ENCODE results near the gene PLB1.

The PLB1 gene

GRCh38 chr2:28492282-28492681, 3.6 kb upstream of the PLB1 start:
- Histone ChIP-seq H2BK15ac (ENCODE audit: low read length) (no peak overlapping the region), H4K91ac (ENCODE audit: low read depth, low read length, poor library complexity) (no peak overlapping the region), H3K9me3 (replicated peaks in 1 of 2; ENCODE audit: control insufficient read depth in 2 of 2, insufficient read depth in 1 of 2, low read depth in 1 of 2, low read length in 2 of 2) (no peaks in the 10 kb centered on the region), H3K4me1 (ENCODE audit: control insufficient read depth in 2 of 2, insufficient read depth in 1 of 2, low read depth in 1 of 2, low read length in 2 of 2) (peaks cover 0 to 2% of the 10 kb centered on the region in 2 donors), H2AFZ (ENCODE audit: low read length) (no peak overlapping the region), H3K36me3 (replicated peaks in 1 of 2; ENCODE audit: control insufficient read depth in 2 of 2, insufficient read depth in 2 of 2, low read length in 2 of 2) (no peaks in the 10 kb centered on the region), H3K9ac (ENCODE audit: low read depth, low read length, poor library complexity) (no peak overlapping the region), H3K4ac (ENCODE audit: low read length) (no peak overlapping the region), H2BK120ac (ENCODE audit: low read depth, low read length) (no peak overlapping the region), H3K14ac (ENCODE audit: low read length) (no peak overlapping the region), H3K27ac (replicated peaks; ENCODE audit: low read length) (no peak overlapping the region), H3K23ac (ENCODE audit: low read depth, low read length, poor library complexity) (no peak overlapping the region), H2AK5ac (ENCODE audit: low read depth, low read length) (no peak overlapping the region), H2BK5ac (ENCODE audit: low read length) (no peak overlapping the region), H4K8ac (ENCODE audit: low read depth, low read length) (no peak overlapping the region), H2BK12ac (ENCODE audit: low read length) (no peak overlapping the region), H3K79me1 (ENCODE audit: low read depth, low read length) (no peaks in the 10 kb centered on the region), H3K18ac (ENCODE audit: low read length) (no peak overlapping the region), H3K4me2 (ENCODE audit: insufficient read depth, low read length, poor library complexity, severe bottlenecking) (no peak overlapping the region), H3K4me3 (ENCODE audit: low read length in 2 of 2) (no peak overlapping the region), H3K27me3 (ENCODE audit: control insufficient read depth in 3 of 3, insufficient read depth in 3 of 3, low read depth in 1 of 3, low read length in 3 of 3) (peaks cover 0 to 19% (median 0%) of the 10 kb centered on the region in 3 experiments)
- WGBS, 2 donors (ENCODE audit: extremely low coverage in 2 of 2, insufficient read length in 2 of 2, insufficient replicate concordance in 1 of 2), result no CpG with 5 or more reads among the region's 1 CpG
- no peak for DNase-seq (ENCODE audit: low spot score)

- no peak overlapping the region for H2BK15ac ChIP-seq (ENCODE audit: low read length)
- no peak overlapping the region for H3K4me3 ChIP-seq (ENCODE audit: low read length in 2 of 2)
- no peak overlapping the region for H4K8ac ChIP-seq (ENCODE audit: low read depth, low read length)
- H2BK120ac ChIP-seq (ENCODE audit: low read depth, low read length), result no peak overlapping the region
- no peaks in the 10 kb centered on the region for H3K9me3 ChIP-seq (replicated peaks in 1 of 2; ENCODE audit: control insufficient read depth in 2 of 2, insufficient read depth in 1 of 2, low read depth in 1 of 2, low read length in 2 of 2)
- H3K18ac ChIP-seq (ENCODE audit: low read length), result no peak overlapping the region
- no peak overlapping the region for H2AFZ ChIP-seq (ENCODE audit: low read length)
- no peak overlapping the region for H3K9ac ChIP-seq (ENCODE audit: low read depth, low read length, poor library complexity)
- no peak overlapping the region for H2BK5ac ChIP-seq (ENCODE audit: low read length)
- peaks cover 0 to 22% (median 0%) of the 10 kb centered on the region in 3 experiments for H3K27me3 ChIP-seq (ENCODE audit: control insufficient read depth in 3 of 3, insufficient read depth in 3 of 3, low read depth in 1 of 3, low read length in 3 of 3)
- no peak overlapping the region for H3K4me2 ChIP-seq (ENCODE audit: insufficient read depth, low read length, poor library complexity, severe bottlenecking)
- H2AK5ac ChIP-seq (ENCODE audit: low read depth, low read length), result no peak overlapping the region
- DNase-seq (ENCODE audit: low spot score), result no peak
- H3K36me3 ChIP-seq (replicated peaks in 1 of 2; ENCODE audit: control insufficient read depth in 2 of 2, insufficient read depth in 2 of 2, low read length in 2 of 2), result no peaks in the 10 kb centered on the region
- no peak overlapping the region for H4K91ac ChIP-seq (ENCODE audit: low read depth, low read length, poor library complexity)
- WGBS, 2 donors (ENCODE audit: extremely low coverage in 2 of 2, insufficient read length in 2 of 2, insufficient replicate concordance in 1 of 2), result no CpG with 5 or more reads among the region's 6 CpGs
- no peak overlapping the region for H3K27ac ChIP-seq (replicated peaks; ENCODE audit: low read length)
- H3K23ac ChIP-seq (ENCODE audit: low read depth, low read length, poor library complexity), result no peak overlapping the region
- H3K79me1 ChIP-seq (ENCODE audit: low read depth, low read length), result no peaks in the 10 kb centered on the region
- H3K4me1 ChIP-seq (ENCODE audit: control insufficient read depth in 2 of 2, insufficient read depth in 1 of 2, low read depth in 1 of 2, low read length in 2 of 2), result peaks cover 0 to under 1% of the 10 kb centered on the region in 2 donors
- H3K4ac ChIP-seq (ENCODE audit: low read length), result no peak overlapping the region
- no peak overlapping the region for H2BK12ac ChIP-seq (ENCODE audit: low read length)
- H3K14ac ChIP-seq (ENCODE audit: low read length), result no peak overlapping the region
Observed at GRCh38 chr2:28493636-28494035, 2.2 kb upstream of the PLB1 start.

- H3K4me3 ChIP-seq (ENCODE audit: low read length in 2 of 2), result no peak overlapping the region
- no peaks in the 10 kb centered on the region for H3K36me3 ChIP-seq (replicated peaks in 1 of 2; ENCODE audit: control insufficient read depth in 2 of 2, insufficient read depth in 2 of 2, low read length in 2 of 2)
- no peak overlapping the region for H3K27ac ChIP-seq (replicated peaks; ENCODE audit: low read length)
- H4K91ac ChIP-seq (ENCODE audit: low read depth, low read length, poor library complexity), result no peak overlapping the region
- H3K4me2 ChIP-seq (ENCODE audit: insufficient read depth, low read length, poor library complexity, severe bottlenecking), result no peak overlapping the region
- H3K79me1 ChIP-seq (ENCODE audit: low read depth, low read length), result no peaks in the 10 kb centered on the region
- H3K4me1 ChIP-seq (ENCODE audit: control insufficient read depth in 2 of 2, insufficient read depth in 1 of 2, low read depth in 1 of 2, low read length in 2 of 2), result no peaks in the 10 kb centered on the region
- H3K9ac ChIP-seq (ENCODE audit: low read depth, low read length, poor library complexity), result no peak overlapping the region
- H2BK5ac ChIP-seq (ENCODE audit: low read length), result no peak overlapping the region
- no peak overlapping the region for H2AK5ac ChIP-seq (ENCODE audit: low read depth, low read length)
- H2AFZ ChIP-seq (ENCODE audit: low read length), result no peak overlapping the region
- no CpG with 5 or more reads among the region's 4 CpGs for WGBS, 2 donors (ENCODE audit: extremely low coverage in 2 of 2, insufficient read length in 2 of 2, insufficient replicate concordance in 1 of 2)
- no peak overlapping the region for H4K8ac ChIP-seq (ENCODE audit: low read depth, low read length)
- H3K23ac ChIP-seq (ENCODE audit: low read depth, low read length, poor library complexity), result no peak overlapping the region
- H3K4ac ChIP-seq (ENCODE audit: low read length), result no peak overlapping the region
- H2BK12ac ChIP-seq (ENCODE audit: low read length), result no peak overlapping the region
- H2BK15ac ChIP-seq (ENCODE audit: low read length), result no peak overlapping the region
- H3K14ac ChIP-seq (ENCODE audit: low read length), result no peak overlapping the region
- peaks cover 0 to 24% (median 0%) of the 10 kb centered on the region in 3 experiments for H3K27me3 ChIP-seq (ENCODE audit: control insufficient read depth in 3 of 3, insufficient read depth in 3 of 3, low read depth in 1 of 3, low read length in 3 of 3)
- no peak overlapping the region for H3K18ac ChIP-seq (ENCODE audit: low read length)
- no peak for DNase-seq (ENCODE audit: low spot score)
- no peak overlapping the region for H2BK120ac ChIP-seq (ENCODE audit: low read depth, low read length)
- H3K9me3 ChIP-seq (replicated peaks in 1 of 2; ENCODE audit: control insufficient read depth in 2 of 2, insufficient read depth in 1 of 2, low read depth in 1 of 2, low read length in 2 of 2), result no peaks in the 10 kb centered on the region
Observed at GRCh38 chr2:28496781-28497180, 921 bp downstream of the PLB1 start.

GRCh38 chr2:28497206-28497605, 1.3 kb downstream of the PLB1 start:
- H3K4me3 ChIP-seq (ENCODE audit: low read length in 2 of 2), result no peak overlapping the region
- no peak overlapping the region for H2AFZ ChIP-seq (ENCODE audit: low read length)
- H4K91ac ChIP-seq (ENCODE audit: low read depth, low read length, poor library complexity), result no peak overlapping the region
- H2BK120ac ChIP-seq (ENCODE audit: low read depth, low read length), result no peak overlapping the region
- H3K23ac ChIP-seq (ENCODE audit: low read depth, low read length, poor library complexity), result no peak overlapping the region
- no CpG with 5 or more reads among the region's 3 CpGs for WGBS, 2 donors (ENCODE audit: extremely low coverage in 2 of 2, insufficient read length in 2 of 2, insufficient replicate concordance in 1 of 2)
- peaks cover 0 to 24% (median 0%) of the 10 kb centered on the region in 3 experiments for H3K27me3 ChIP-seq (ENCODE audit: control insufficient read depth in 3 of 3, insufficient read depth in 3 of 3, low read depth in 1 of 3, low read length in 3 of 3)
- H3K4ac ChIP-seq (ENCODE audit: low read length), result no peak overlapping the region
- H2AK5ac ChIP-seq (ENCODE audit: low read depth, low read length), result no peak overlapping the region
- H4K8ac ChIP-seq (ENCODE audit: low read depth, low read length), result no peak overlapping the region
- no peak overlapping the region for H3K27ac ChIP-seq (replicated peaks; ENCODE audit: low read length)
- no peak overlapping the region for H3K18ac ChIP-seq (ENCODE audit: low read length)
- no peak overlapping the region for H2BK5ac ChIP-seq (ENCODE audit: low read length)
- no peak overlapping the region for H2BK12ac ChIP-seq (ENCODE audit: low read length)
- H3K79me1 ChIP-seq (ENCODE audit: low read depth, low read length), result no peaks in the 10 kb centered on the region
- no peak overlapping the region for H3K14ac ChIP-seq (ENCODE audit: low read length)
- no peaks in the 10 kb centered on the region for H3K9me3 ChIP-seq (replicated peaks in 1 of 2; ENCODE audit: control insufficient read depth in 2 of 2, insufficient read depth in 1 of 2, low read depth in 1 of 2, low read length in 2 of 2)
- no peak overlapping the region for H2BK15ac ChIP-seq (ENCODE audit: low read length)
- DNase-seq (ENCODE audit: low spot score), result no peak
- no peaks in the 10 kb centered on the region for H3K36me3 ChIP-seq (replicated peaks in 1 of 2; ENCODE audit: control insufficient read depth in 2 of 2, insufficient read depth in 2 of 2, low read length in 2 of 2)
- H3K9ac ChIP-seq (ENCODE audit: low read depth, low read length, poor library complexity), result no peak overlapping the region
- no peaks in the 10 kb centered on the region for H3K4me1 ChIP-seq (ENCODE audit: control insufficient read depth in 2 of 2, insufficient read depth in 1 of 2, low read depth in 1 of 2, low read length in 2 of 2)
- H3K4me2 ChIP-seq (ENCODE audit: insufficient read depth, low read length, poor library complexity, severe bottlenecking), result no peak overlapping the region
